PFSK-1 (cell line): ENCODE measurements around the gene MBNL3.

Source experiments
- POLR2AphosphoS5 ChIP-seq: IDR thresholded peaks from 2 replicates; pipeline ENCODE4 v1.6.1; 2012; ENCODE audit warnings: low read depth, mild to moderate bottlenecking, control low read depth, low read length, moderate library complexity
- TAF1 ChIP-seq: IDR thresholded peaks from 2 replicates; pipeline ENCODE4 v1.6.1; 2012; ENCODE audit warnings: low read length, control low read depth, borderline replicate concordance; ENCODE audit not compliant: insufficient read depth
- TF ChIP-seq, protein P1 (sequence below), 2 experiments: IDR thresholded peaks; 2 replicates each; pipeline versions ENCODE4 v1.6.1 to v1.8.0; 2011 to 2012; ENCODE audit warnings: low read depth in 2 of 2, low read length in 2 of 2, control low read depth in 1 of 2, inconsistent platforms in 1 of 2, mild to moderate bottlenecking in 1 of 2, moderate library complexity in 1 of 2; ENCODE audit not compliant: insufficient read depth in 1 of 2

- TF ChIP-seq TAF1 = no peak
- no peak for TF ChIP-seq POLR2AphosphoS5
- TF ChIP-seq, protein P1, sequence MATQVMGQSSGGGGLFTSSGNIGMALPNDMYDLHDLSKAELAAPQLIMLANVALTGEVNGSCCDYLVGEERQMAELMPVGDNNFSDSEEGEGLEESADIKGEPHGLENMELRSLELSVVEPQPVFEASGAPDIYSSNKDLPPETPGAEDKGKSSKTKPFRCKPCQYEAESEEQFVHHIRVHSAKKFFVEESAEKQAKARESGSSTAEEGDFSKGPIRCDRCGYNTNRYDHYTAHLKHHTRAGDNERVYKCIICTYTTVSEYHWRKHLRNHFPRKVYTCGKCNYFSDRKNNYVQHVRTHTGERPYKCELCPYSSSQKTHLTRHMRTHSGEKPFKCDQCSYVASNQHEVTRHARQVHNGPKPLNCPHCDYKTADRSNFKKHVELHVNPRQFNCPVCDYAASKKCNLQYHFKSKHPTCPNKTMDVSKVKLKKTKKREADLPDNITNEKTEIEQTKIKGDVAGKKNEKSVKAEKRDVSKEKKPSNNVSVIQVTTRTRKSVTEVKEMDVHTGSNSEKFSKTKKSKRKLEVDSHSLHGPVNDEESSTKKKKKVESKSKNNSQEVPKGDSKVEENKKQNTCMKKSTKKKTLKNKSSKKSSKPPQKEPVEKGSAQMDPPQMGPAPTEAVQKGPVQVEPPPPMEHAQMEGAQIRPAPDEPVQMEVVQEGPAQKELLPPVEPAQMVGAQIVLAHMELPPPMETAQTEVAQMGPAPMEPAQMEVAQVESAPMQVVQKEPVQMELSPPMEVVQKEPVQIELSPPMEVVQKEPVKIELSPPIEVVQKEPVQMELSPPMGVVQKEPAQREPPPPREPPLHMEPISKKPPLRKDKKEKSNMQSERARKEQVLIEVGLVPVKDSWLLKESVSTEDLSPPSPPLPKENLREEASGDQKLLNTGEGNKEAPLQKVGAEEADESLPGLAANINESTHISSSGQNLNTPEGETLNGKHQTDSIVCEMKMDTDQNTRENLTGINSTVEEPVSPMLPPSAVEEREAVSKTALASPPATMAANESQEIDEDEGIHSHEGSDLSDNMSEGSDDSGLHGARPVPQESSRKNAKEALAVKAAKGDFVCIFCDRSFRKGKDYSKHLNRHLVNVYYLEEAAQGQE (IDR thresholded peaks at IDR 0.05; ENCODE audit: insufficient read depth in 1 of 2, low read depth in 2 of 2, low read length in 2 of 2) = no peak
These were observed 16.4 kb downstream of the MBNL3 start for GRCh38 chrX:132472397-132472796.
